WERI-Rb-1 (cell line): ENCODE results near the gene APELA.
"Not testable (repeated sequence)": the region's sequence is repeated elsewhere in the genome, so short reads cannot be mapped to it uniquely, and the experiment has no call there.

Experiments used
- DNase-seq: peaks from one replicate; pipeline ENCODE4 v3.0.0-alpha.2; 2020
- H3K27ac ChIP-seq: fragments of 250-450 bp; sonication (Bioruptor Pico); 2 replicates; pipeline ENCODE4 v1.5.1; 2020; ENCODE audit warnings: mild to moderate bottlenecking, moderate library complexity
- H3K27me3 ChIP-seq: fragments of 250-450 bp; sonication (Bioruptor Pico); 2 replicates; pipeline ENCODE4 v1.5.1; 2021; ENCODE audit warnings: mild to moderate bottlenecking, low read depth, moderate library complexity; ENCODE audit not compliant: insufficient read depth, severe bottlenecking
- H3K36me3 ChIP-seq: fragments of 250-450 bp; sonication (Bioruptor Pico); 2 replicates; pipeline ENCODE4 v1.5.1; 2020; ENCODE audit warnings: mild to moderate bottlenecking, moderate library complexity
- H3K4me3 ChIP-seq: 2 replicates; pipeline ENCODE4 v1.5.1; 2011; ENCODE audit warnings: low read depth, mild to moderate bottlenecking, control low read depth, low read length
- H3K9me3 ChIP-seq: fragments of 250-450 bp; sonication (Bioruptor Pico); 2 replicates; pipeline ENCODE4 v1.5.1; 2021; ENCODE audit warnings: mild to moderate bottlenecking, moderate library complexity; ENCODE audit not compliant: severe bottlenecking
- TF ChIP-seq, protein P1 (sequence below): IDR thresholded peaks from 2 replicates; pipeline ENCODE4 v1.5.1; 2011; ENCODE audit warnings: low read depth, mild to moderate bottlenecking, control low read depth, inconsistent platforms, low read length

Gene APELA

GRCh38 chr4:164902608-164903007 lies 25.6 kb downstream of the APELA start:
- Histone ChIP-seq H3K4me3 (no peak overlapping the region), H3K9me3 (peaks cover 2% of the 10 kb centered on the region), H3K36me3 (no peaks in the 10 kb centered on the region), H3K27ac (no peak overlapping the region), H3K27me3 (no peaks in the 10 kb centered on the region)
- TF ChIP-seq, protein P1, sequence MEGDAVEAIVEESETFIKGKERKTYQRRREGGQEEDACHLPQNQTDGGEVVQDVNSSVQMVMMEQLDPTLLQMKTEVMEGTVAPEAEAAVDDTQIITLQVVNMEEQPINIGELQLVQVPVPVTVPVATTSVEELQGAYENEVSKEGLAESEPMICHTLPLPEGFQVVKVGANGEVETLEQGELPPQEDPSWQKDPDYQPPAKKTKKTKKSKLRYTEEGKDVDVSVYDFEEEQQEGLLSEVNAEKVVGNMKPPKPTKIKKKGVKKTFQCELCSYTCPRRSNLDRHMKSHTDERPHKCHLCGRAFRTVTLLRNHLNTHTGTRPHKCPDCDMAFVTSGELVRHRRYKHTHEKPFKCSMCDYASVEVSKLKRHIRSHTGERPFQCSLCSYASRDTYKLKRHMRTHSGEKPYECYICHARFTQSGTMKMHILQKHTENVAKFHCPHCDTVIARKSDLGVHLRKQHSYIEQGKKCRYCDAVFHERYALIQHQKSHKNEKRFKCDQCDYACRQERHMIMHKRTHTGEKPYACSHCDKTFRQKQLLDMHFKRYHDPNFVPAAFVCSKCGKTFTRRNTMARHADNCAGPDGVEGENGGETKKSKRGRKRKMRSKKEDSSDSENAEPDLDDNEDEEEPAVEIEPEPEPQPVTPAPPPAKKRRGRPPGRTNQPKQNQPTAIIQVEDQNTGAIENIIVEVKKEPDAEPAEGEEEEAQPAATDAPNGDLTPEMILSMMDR = no peak
- DNase-seq = no peak

GRCh38 chr4:164904336-164904735 lies 27.4 kb downstream of the APELA start:
- no peak overlapping the region for H3K4me3 ChIP-seq
- no peaks in the 10 kb centered on the region for H3K27me3 ChIP-seq
- H3K27ac ChIP-seq = no peak overlapping the region
- no peaks in the 10 kb centered on the region for H3K36me3 ChIP-seq
- no peaks in the 10 kb centered on the region for H3K9me3 ChIP-seq
- TF ChIP-seq, protein P1 = no peak
- DNase-seq = no peak

GRCh38 chr4:164904941-164905340 lies 28.0 kb downstream of the APELA start:
- H3K36me3 ChIP-seq = no peaks in the 10 kb centered on the region
- no peak for DNase-seq
- peaks cover 3% of the 10 kb centered on the region for H3K9me3 ChIP-seq
- no peak overlapping the region for H3K4me3 ChIP-seq
- no peaks in the 10 kb centered on the region for H3K27me3 ChIP-seq
- TF ChIP-seq, protein P1 = no peak
- no peak overlapping the region for H3K27ac ChIP-seq

GRCh38 chr4:164906368-164906767 lies 29.4 kb downstream of the APELA start:
- Histone ChIP-seq H3K36me3 (no peaks in the 10 kb centered on the region), H3K4me3 (no peak overlapping the region), H3K27me3 (no peaks in the 10 kb centered on the region), H3K9me3 (peaks cover 3% of the 10 kb centered on the region), H3K27ac (no peak overlapping the region)
- DNase-seq = no peak
- TF ChIP-seq, protein P1 = no peak

DNA sequence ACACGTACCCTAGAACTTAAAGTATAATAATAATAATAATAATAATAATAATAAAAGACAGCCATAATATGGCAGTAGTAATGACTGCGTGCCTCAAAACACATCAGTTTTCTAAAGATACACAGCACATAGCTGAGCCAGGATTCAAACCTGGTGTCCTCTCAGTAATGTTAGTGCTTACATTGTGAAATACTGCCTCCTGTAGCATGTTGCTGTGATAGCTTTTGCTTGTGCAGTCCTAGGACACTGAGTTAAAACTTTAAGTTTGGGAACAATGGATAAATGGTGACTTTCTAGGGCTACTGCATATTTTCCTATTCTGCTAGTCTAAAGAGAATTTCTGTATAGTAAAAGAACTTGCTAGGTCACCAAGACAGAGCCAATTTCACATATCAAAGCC lies 36.5 kb downstream of the APELA start:
- H3K27me3 ChIP-seq, H3K36me3 ChIP-seq, H3K4me3 ChIP-seq, DNase-seq, H3K27ac ChIP-seq, H3K9me3 ChIP-seq: not testable (repeated sequence)
- TF ChIP-seq, protein P1 = peak; percentile 36; the same call in 1 of the 2 replicates

- TF ChIP-seq, protein P1 = no peak
- Histone ChIP-seq H3K36me3 (no peaks in the 10 kb centered on the region), H3K27me3 (no peaks in the 10 kb centered on the region), H3K27ac (no peak overlapping the region), H3K9me3 (no peaks in the 10 kb centered on the region), H3K4me3 (no peak overlapping the region)
- DNase-seq = no peak
These were observed 42.0 kb downstream of the APELA start for GRCh38 chr4:164918956-164919355.
